ENCODE results near the gene IP6K2.
"Not testable (repeated sequence)": the region's sequence is repeated elsewhere in the genome, so short reads cannot be mapped to it uniquely, and the experiment has no call there.

IP6K2 gene

GRCh38 chr3:48725185-48725855 is 8.3 kb upstream of the IP6K2 start:
- DNase-seq = not testable (repeated sequence)

GRCh38 chr3:48723725-48724124 is 6.7 kb upstream of the IP6K2 start:
- no peak for DNase-seq

- not testable (repeated sequence) for DNase-seq
These were observed 6.3 kb upstream of the IP6K2 start for GRCh38 chr3:48723293-48723692.

GRCh38 chr3:48716508-48716981 is 476 bp downstream of the IP6K2 start:
- DNase-seq = no peak

GRCh38 chr3:48715174-48715800 is 1.7 kb downstream of the IP6K2 start:
- DNase-seq = no peak

- no peak for DNase-seq
These were observed 5.3 kb downstream of the IP6K2 start for GRCh38 chr3:48711727-48712126.

- DNase-seq = no peak
These were observed 8.0 kb downstream of the IP6K2 start for GRCh38 chr3:48709051-48709461.

- DNase-seq = peak; percentile 35
These were observed 8.5 kb downstream of the IP6K2 start for GRCh38 chr3:48708481-48708889.

GRCh38 chr3:48707157-48707556 is 9.9 kb downstream of the IP6K2 start:
- no peak for DNase-seq

GRCh38 chr3:48702320-48702920 is 14.6 kb downstream of the IP6K2 start:
- no peak for DNase-seq

GRCh38 chr3:48700731-48701405 is 16.2 kb downstream of the IP6K2 start:
- no peak for DNase-seq

GRCh38 chr3:48698891-48699290 is 18.1 kb downstream of the IP6K2 start:
- no peak for DNase-seq

GRCh38 chr3:48697952-48698351 is 19.1 kb downstream of the IP6K2 start:
- DNase-seq = no peak

GRCh38 chr3:48696601-48697000 is 20.4 kb downstream of the IP6K2 start:
- no peak for DNase-seq

- DNase-seq = no peak
These were observed 20.9 kb downstream of the IP6K2 start for GRCh38 chr3:48696156-48696555.

GRCh38 chr3:48695393-48695753 is 21.6 kb downstream of the IP6K2 start:
- DNase-seq = no peak

GRCh38 chr3:48694610-48695392 is 22.2 kb downstream of the IP6K2 start:
- no peak for DNase-seq

- no peak for DNase-seq
These were observed 23.2 kb downstream of the IP6K2 start for GRCh38 chr3:48693826-48694225.

- no peak for DNase-seq
These were observed 24.5 kb downstream of the IP6K2 start for GRCh38 chr3:48692551-48692950.

- no peak for DNase-seq
These were observed 26.1 kb downstream of the IP6K2 start for GRCh38 chr3:48690846-48691458.

- DNase-seq = no peak
These were observed 27.6 kb downstream of the IP6K2 start for GRCh38 chr3:48689384-48689783.

- no peak for DNase-seq
These were observed 28.3 kb downstream of the IP6K2 start for GRCh38 chr3:48688737-48689075.

Measured in inflammatory macrophage treated with lipopolysaccharide for 4 hours (primary cell).